CD4-positive, alpha-beta T cell treated with Interleukin-17A for 1 hour (primary cell): ENCODE data around the gene CAMK2N2.

Experiments used
- DNase-seq: peaks from one replicate; pipeline ENCODE4 v3.0.0-alpha.2; 2020

Gene CAMK2N2

GRCh38 chr3:184211297-184211696 is 50.1 kb downstream of the CAMK2N2 start:
- DNase-seq = no peak
